Measurements from ENCODE around the gene PABPN1L.

The PABPN1L gene

DNA sequence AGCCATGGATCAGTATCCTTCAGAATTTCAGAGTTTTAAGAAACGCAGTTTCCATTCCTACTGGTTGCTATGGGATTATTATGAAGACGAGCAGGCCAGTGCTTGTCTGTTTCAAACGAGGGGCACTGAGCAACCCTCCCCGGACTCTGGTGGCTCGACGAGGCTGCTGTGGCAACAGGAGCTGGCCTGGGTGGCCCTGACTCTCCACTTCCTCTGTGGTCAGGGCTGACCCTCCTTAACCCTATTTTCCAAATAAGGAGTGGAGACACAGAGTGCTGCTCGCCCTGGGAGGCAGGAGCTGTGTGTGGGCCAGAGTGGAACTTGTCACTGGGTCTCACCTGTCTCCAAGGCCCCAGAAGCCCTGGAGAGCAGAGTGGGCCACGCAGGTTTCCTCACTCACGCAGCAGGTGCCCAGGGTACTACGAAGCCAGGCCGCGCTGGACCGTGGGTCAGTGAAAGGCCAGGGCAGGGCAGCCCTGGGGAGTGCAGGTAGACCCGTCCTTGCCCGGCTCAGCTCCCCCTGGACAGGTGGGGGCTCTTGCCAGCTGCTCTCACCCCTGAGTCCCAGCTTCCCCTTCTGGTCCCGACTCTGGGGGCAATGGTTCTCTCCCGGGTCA, 13.0 kb downstream of the PABPN1L start:
- no peak for DNase-seq (ENCODE audit: low read depth in 1 of 2, low spot score in 1 of 2)

DNA sequence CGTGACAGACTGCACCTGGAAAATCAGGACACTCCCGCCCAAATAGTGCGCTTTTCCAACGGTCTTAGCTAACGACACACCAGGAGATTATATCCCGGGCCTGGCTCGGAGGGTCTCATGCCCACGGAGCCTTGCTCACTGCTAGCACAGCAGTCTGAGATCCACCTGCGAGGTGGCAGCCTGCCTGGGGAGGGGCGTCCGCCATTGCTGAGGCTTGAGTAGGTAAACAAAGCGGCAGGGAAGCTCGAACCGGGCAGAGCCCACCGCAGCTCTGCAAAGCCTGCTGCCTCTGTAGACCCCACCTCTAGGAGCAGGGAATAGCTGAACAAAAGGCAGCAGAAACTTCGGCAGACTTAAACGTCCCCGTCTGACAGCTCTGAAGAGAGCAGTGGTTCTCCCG, 14.8 kb downstream of the PABPN1L start:
- no peak for DNase-seq (ENCODE audit: low read depth in 1 of 2, low spot score in 1 of 2)

DNA sequence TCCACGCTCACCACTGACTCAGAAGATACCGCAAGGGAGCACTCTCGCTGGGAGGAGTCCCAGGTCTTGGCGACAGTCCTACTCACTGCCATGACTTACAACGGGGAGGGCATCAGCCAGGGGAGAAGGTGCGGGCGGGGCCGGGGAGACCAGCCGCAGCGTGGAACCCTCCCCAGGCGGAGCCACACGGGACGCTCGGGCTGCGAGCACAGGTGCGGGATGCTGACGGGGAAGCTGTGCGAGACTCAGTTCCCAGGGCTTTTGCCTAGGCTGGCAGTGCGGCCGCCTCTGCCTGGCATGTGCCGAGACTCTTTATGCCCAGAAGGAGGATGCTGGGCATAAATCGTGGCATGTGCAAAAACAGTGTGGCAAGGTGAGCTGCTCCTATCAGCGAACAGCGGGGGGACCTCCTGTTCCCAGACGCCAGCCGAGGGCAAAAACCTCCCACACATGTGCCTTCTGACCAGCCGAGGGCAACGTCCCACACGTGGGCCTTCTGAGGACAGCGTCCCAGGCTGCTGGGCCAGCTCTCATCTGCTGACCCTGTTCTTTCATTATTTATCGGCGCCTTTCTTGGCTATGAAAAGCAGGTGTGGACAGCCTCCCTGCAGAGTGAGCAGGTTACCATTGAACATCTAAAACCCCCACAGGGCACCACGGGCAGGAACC, 15.8 kb downstream of the PABPN1L start:
- no peak for DNase-seq (ENCODE audit: low read depth in 1 of 2, low spot score in 1 of 2)

DNA sequence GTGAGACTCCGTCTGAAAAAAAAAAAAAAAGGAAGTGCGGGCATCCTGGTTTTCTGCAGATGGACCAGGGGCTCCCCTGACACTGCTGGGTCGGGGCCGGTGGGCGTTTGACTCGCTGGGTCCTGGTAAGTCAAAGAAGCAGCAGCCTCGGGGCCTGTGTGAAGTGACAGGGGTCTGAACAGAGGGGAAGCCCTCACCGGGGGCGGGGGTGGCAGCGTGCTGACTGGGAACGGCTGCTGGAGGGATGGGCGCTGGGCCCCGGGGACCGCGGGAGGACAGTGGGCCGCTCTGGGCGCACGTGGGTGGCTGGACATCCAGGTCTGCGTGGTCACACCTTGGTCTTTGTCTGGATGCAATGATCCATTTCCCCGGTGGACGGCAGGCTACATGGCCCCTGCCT, 17.9 kb downstream of the PABPN1L start:
- DNase-seq (ENCODE audit: low read depth in 1 of 2, low spot score in 1 of 2) = no peak

DNA sequence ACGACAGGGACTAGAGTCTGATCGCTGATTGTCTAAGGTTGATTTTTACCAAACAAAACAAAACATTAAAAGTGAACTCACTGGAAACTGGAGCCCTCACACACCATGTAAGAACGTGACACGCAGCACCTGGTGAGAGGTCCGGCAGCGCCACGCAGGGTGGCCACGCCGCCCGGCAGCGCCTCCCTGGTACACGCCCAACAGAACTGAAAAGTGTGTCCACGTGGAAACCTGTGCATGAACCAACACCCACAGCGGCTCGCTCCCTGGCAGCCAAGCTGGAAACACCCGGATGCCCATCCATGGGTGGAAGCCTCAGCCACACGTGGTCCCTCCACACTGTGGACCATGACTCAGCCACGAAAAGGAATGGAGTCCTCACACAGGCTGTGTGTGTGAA, 18.8 kb downstream of the PABPN1L start:
- no peak for DNase-seq (ENCODE audit: low read depth in 1 of 2, low spot score in 1 of 2)

DNA sequence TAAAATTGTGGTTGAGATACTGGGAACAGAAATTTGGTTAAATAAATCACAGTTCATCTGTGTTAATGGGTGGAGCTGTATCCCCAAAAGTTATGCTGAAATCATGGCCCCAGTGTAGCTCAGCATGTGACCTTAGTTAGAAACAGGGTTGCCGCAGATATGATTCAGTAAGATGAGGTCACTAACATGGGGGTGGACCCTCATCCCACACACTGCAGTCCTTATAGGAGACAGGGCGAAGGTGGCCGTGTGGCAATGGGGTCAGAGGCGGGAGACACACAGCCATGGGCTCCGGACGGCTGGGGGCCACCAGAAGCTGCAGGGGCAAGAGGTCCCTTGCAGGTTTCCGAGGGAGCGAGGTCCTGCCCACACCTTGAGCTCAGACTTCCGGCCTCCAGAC, 20.4 kb downstream of the PABPN1L start:
- DNase-seq (ENCODE audit: low read depth in 1 of 2, low spot score in 1 of 2) = no peak

DNA sequence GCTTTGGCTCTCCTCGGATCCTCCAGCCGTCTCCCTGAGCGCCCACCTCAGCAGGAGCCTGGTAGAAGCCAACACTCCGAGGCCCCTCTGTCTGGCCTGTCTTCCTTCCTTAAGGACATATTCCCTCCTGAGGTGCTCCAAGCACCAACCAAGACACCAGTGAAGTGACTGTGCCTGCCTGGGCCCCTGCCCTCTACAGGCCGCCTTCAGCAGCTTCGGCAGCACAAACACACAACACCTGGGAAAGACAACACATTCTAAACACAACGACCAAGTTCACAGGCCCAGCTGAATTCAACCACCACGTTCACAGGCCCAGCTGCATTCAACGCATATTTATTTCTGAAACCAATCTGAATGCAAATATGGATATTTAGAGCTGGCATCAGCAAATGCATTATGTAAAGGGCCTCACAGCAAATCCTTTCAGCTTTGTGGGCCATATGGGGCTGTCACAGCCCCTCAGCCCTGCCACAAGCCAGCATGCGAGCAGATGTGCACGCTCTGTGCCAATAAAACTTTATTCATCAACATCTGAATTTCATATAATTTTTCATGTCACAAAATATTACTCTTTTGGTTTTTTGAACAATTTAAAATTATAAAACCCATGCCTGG, 21.9 kb downstream of the PABPN1L start:
- no peak for DNase-seq (ENCODE audit: low read depth in 1 of 2, low spot score in 1 of 2)

DNA sequence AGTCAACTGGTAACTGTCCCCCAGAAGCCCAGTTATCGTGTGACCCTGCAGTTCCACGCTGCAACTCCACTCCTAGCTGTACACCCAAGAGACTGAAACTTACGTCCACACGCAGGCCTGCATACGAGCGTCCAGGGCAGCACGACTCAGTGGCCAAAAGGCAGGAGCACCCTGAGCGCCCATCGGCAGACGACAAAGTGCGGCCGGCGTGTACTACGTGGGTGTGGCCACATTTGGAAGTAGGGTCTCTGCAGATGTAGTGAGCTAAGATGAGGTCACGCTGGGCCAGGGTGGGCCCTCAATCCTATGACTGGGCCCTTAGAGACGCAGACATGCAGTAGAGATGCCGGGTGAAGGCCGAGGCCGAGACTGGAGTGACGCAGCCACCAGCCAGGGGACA, 23.2 kb downstream of the PABPN1L start:
- DNase-seq (ENCODE audit: low read depth in 1 of 2, low spot score in 1 of 2) = no peak

DNA sequence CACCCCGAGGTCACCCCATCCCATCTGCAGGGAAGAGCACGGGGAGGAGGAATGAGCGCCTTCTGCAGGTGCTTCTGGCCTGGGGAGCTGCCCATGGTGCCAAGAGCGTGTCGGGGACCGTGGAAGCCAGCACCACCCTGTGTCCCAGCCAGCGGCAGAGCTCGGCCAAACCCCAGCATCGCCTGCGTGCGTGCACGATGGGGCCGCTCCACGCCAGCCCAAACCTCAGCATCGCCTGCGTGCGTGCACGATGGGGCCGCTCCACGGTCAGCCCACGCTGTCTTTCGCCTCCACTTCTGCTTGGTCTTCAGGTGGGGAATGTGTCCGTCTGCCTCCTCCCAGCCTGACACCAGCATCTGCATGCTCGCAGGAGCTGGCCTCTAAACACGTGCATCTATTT, 23.7 kb downstream of the PABPN1L start:
- no peak for DNase-seq (ENCODE audit: low read depth in 1 of 2, low spot score in 1 of 2)

DNA sequence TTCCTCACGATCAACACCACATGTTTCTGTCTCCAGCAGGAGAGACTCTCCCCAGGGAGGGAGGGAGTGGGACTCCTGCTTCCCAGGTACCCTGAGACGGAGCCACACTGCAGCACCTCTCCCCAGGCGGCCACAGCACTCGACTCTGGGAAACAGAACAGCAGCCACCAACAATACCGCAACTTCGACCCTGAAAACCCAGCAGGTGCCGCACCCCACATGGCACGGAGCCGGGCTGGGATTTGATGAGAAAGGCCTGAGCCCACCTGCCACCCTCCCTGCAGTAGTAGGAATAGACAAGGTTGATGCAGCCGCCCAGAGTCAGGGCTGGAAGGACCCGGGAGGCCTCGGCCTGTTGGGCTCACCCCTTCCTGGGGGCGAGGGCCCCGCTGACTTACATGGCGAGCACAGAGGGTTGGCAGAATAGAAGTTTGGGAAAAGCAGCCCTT, 24.1 kb downstream of the PABPN1L start:
- DNase-seq (ENCODE audit: low read depth in 1 of 2, low spot score in 1 of 2) = no peak

DNA sequence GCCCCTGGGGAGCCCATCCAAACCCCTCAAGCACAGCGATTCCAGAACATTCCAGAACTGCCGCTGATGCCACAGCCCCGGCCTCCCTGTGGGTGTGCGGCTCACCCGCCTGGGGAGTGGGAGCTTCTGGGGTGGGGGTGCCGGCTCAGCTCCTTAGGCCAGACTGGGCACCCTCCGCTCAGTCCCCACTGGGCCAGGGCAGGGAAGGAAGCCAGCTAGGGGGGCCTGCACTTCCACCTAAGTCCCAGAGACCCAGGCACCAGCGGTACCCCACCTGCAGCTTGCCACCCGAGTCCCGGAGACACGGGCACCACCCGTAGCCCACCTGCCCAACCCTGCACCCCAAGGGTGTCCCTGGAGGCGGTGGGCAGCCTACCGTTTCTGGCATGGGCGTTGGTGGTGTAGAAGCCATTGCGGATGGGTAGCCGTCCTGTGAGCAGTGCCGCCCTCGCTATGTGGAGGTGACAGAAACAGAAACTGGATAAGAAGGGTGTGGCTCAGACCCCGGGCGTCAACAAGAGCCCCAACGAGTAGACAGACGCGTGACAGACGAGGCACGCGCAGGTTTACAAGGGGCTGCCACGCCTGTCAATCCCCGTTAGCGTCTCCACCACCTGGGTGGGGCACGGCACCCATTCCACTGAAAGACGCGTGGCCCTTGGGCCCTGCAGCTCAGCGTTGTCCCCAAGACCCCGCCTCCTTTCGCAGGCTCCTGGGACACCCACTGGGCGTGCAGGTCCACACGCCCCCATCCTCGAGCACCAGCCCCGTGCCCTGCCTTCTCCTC, 24.7 kb downstream of the PABPN1L start:
- no peak for DNase-seq (ENCODE audit: low read depth in 1 of 2, low spot score in 1 of 2)

DNA sequence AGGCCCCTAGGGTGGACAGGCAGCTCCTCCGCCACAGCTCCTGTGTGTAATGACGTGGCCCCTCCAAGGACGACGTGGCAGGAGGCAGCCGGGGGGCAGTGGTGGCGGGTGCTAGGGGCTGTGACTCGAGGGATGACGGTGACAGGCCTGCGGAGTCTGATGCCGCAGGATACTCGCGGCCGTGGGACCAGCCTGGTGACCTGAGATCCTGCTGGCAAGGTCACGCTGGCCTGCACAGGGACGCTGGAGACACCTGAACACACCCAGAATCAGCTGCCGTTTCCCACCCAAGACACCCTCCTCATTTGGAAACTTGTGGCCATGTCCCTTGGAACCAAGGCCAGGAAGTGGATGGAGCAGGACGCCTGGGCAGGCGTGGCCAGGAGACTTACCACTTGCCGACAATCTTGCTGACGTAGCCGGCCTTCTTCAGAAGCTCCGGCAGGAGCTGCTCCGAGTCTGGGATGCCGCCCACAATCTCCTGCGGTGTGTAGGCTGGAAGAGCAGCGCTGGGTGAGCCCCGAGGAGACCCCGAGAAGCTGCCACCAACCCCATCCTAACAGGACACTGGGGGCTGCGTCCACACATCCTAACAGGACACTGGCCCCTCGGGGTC, 25.8 kb downstream of the PABPN1L start:
- DNase-seq (ENCODE audit: low read depth in 1 of 2, low spot score in 1 of 2) = no peak

DNA sequence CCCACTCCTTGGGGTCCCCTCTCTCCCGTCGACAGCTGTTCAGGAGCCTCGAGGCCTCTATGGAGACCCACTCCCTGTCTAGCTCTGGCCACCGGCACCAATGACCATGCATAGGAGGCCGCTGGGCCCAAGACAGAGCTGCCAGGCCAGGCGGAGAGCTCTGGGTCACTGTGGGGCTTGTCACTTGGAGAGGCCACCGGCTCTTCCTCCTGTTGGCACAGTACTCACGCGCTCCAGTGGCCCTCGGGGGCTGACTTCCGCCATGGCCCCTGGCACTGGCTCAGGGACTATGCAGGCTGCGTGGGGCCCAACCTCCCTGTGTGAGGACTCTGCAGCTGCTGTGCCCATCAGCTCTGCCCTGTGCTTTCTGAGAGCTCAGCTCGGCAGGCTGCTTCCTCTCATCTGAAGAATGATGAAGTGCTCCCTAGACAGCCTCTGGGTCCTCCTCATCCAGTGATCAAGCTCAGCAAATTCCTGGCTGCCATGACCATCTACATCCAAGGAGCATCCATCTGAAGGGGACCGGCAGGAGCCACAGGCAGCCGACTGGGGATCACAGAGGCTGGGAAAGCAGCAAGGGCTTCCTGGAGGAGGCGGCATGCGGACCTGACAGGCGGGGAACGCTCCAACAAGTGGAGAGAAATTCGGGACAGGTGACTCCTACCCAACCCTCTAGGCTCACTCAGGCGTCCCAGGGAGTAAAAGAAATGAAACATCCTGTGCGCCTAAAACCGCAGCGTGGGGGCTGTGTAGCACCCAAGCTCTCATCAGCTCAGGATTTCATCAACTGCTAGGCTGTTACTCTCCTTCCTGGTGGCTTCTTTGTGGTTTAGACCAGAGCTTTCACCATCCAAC, 26.5 kb downstream of the PABPN1L start:
- no peak for DNase-seq (ENCODE audit: low read depth in 1 of 2, low spot score in 1 of 2)

DNA sequence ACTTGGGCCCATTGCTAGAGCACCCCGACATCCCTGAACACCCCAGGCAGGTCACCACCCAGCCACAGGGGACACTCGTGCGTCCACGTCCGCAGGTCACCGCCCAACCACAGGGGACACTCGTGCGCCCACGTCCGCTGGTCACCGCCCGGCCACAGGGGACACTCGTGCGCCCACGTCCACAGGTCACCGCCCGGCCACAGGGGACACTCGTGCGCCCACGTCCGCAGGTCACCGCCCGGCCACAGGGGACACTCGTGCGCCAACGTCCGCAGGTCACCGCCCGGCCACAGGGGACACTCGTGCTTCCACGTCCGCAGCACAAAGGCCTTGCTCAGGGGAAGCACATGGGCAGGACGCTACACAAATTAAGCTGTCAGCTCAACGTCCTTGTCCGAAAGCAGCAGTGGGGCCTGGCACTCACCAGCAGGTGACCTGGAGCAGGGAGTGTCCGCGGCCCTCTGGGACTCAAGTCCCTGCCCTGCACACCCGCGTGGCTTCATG, 27.4 kb downstream of the PABPN1L start:
- no peak for DNase-seq (ENCODE audit: low read depth in 1 of 2, low spot score in 1 of 2)

DNA sequence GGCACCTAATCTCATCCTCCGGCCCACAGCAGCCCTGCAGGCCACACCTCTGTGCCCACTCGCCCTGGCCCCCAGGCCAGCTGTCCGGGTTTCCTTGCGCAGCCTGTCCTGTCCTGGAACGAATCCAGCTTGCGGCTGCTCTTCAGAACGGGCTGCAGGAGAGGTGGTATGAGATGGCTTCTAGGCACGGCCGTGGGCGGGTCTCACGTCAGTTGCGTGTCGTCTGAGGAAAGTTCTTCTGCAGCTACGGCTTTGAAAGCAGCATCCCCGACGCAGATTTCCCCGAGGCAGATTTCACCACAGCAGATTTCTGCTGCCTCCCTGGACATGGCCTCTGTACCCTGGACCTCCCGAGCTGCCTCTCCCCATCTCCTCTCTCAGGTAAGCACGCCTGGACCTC, 27.9 kb downstream of the PABPN1L start:
- DNase-seq (ENCODE audit: low read depth in 1 of 2, low spot score in 1 of 2) = no peak

DNA sequence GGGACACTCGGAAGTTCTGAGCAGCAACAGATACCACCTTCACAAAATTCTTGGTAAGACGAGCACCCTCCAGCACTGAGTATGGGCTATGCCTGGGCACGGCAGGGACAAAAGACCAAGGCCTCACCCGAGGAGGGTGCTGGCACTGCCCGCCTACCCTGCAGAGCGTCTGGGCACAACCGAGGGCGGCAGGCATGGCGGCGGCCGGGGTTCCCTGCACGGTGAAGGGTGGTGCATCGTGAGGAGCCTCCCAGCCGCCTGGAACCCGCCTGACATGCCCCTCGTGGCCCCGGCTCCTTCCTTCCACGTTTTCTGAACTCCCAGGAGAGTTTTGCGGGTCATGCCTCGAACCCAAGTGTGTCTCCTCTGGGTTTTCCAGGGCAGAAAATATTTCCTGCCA, 28.7 kb downstream of the PABPN1L start:
- no peak for DNase-seq (ENCODE audit: low read depth in 1 of 2, low spot score in 1 of 2)

DNA sequence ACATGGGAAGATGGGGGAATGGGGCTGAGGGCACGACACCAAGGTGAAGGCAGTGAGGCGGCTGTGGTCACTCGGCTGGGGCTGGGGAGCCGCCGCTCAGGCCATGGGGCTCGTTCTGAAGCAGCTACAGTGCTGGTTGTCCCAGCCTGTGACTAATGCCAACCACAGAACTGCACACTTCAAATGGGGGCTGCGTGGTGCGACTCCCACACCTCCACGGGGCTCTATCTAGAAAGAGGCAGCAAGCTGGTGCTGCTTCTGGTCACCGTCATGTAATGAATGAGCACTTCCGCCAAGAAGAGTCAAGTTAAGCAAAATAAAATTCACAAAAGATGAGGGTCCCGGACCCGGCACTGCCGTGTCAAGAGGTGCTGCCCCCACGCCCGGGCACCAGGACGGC, 29.7 kb downstream of the PABPN1L start:
- no peak for DNase-seq (ENCODE audit: low read depth in 1 of 2, low spot score in 1 of 2)

DNA sequence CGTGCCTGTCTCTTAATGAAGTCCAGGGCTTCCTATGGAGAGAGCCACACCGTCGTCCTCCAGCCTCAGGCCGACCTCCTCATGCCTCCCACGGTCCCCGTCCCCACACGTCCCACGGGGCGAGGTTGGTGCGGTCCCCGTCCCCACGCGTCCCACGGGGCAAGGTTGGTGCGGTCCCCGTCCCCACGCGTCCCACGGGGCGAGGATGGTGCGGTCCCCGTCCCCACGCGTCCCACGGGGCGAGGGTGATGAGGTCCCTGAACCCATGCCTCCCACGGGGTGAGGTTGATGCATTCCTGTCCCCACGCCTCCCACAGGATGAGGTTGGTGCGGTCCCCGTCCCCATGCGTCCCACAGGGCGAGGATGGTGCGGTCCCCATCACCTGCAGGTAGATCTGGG, 30.6 kb downstream of the PABPN1L start:
- DNase-seq (ENCODE audit: low read depth in 1 of 2, low spot score in 1 of 2) = no peak

DNA sequence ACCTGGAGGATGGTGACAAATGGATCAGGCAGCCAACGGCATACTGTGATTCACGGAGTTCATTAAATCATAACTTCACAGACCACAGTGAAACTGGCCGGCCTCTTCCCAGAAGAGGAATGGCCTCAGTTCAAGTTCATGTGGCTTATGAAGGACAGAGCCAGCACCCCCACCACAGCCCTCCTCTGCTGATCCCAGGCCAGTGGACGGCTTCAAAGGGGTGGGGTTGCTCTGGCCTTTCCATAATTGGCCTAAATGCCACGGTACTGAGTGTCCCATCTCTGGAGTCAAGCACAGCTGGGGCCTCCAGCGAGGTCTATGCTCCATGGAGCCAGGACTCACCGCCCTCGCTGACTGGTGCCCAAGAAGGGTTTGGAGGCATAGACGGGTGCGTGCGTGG, 31.1 kb downstream of the PABPN1L start:
- no peak for DNase-seq (ENCODE audit: low read depth in 1 of 2, low spot score in 1 of 2)

DNA sequence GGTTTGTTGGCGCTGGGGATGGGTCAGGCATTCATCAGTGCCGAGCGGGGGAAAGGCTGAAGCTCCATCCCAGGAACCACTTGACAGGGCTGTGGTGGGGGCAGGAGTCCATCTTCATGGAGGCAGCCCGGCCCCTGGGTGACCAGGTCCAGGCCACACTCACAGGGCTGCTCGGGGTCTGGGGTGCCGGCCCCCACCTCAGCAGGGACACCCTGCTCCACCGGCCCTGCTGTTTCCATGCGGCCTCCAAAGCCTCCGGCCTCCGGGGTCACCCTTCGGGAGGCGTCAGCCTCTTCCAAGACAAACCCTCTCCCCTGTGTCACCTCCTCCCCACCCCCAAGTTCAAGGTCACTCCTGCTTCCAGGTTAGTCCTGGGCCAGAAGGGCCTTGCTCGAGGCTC, 31.8 kb downstream of the PABPN1L start:
- DNase-seq (ENCODE audit: low read depth in 1 of 2, low spot score in 1 of 2) = no peak

Data from activated CD4-positive, alpha-beta T cell treated with anti-CD3 and anti-CD28 coated beads, Interleukin-2, amount 50 U/mL, for 24 hours (primary cell).